ENCODE data around the gene POT1. TPM values are rescaled to one million over a fixed set of nuclear protein-coding genes. Genes with fewer than 3 reads are reported as not detected.

POT1 gene
- total and polyA plus RNA-seq, 2 donors (not counting 3 experiments of a cell fraction or from before 2014, with no cell fraction given) = 11.1 to 22.4 TPM

DNA sequence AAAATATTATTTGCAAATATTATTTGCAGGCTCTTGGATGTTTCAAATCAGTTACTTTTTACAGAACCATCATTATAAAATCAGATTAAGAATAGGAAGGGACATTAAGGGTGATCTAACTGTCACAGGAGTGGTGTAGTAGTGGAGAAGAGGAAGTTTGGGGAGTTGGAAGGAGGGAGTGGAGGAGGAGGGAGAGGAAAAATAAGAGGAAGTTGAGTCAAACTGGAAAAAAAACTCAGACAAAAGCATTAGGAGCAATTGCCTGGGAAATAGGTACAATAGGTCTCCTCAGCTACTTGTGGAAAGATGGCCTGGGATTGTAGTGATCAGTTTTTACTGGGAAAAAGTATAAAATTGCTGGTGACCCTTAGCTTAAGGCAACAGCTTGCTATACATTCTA, 86.3 kb downstream of the POT1 start:
- Histone ChIP-seq H3K36me3 (ENCODE audit: control insufficient read depth in 2 of 2, extremely low read depth in 1 of 2, insufficient read depth in 2 of 2, low read length in 2 of 2) (peaks cover 0 to 4% of the 10 kb centered on the region in 2 experiments), H3K4me1 (ENCODE audit: control insufficient read depth, extremely low read depth, insufficient read depth, low read length) (peaks cover 17% of the 10 kb centered on the region)

GRCh38 chr7:124840435-124840834, 89.2 kb downstream of the POT1 start:
- CTCF ChIA-PET = interaction anchor here (0.6 to 5.8 kb wide), 9 partner anchors 12 to 968 kb away, joined by 3 to 41 read pairs (median 4); no protein-coding TSS in a partner anchor
- no peak for FAIRE-seq

More for the DNA sequence above, 86.3 kb downstream of the POT1 start:
- no peaks in the 10 kb centered on the region for H3K9me3 ChIP-seq (replicated peaks; ENCODE audit: control insufficient read depth, insufficient read depth, low read length)
- H3K4me3 ChIP-seq (replicated peaks in 1 of 3; ENCODE audit: insufficient read depth in 1 of 3, low read depth in 1 of 3, low read length in 3 of 3) = no peak overlapping the region
- H3K27ac ChIP-seq (ENCODE audit: insufficient read depth, low read depth, low read length) = peak overlapping the region; percentile 32
- peak; percentile 56 for DNase-seq (ENCODE audit: low read depth, low spot score)
- dilution Hi-C loops (cut with MboI; ENCODE audit: extremely low pct_ligation_motif_present, low sequenced_read_pairs) (no loop called here), intact Hi-C loops (cut with micrococcal nuclease) (loop anchor here (5.0 to 10.0 kb wide), 4 partner anchors 56 to 969 kb away; no protein-coding TSS in a partner anchor)
- no peaks in the 10 kb centered on the region for H3K9me1 ChIP-seq (replicated peaks; ENCODE audit: control insufficient read depth, extremely low read depth, insufficient read depth, low read length)
- no peak overlapping the region for H3K9ac ChIP-seq (replicated peaks; ENCODE audit: extremely low read depth, insufficient read depth, low read length)
- H3K4me2 ChIP-seq (ENCODE audit: insufficient read depth, low read length) = peak overlapping the region; percentile 21
- ChIA-PET CTCF (interaction anchor here (0.9 to 5.8 kb wide), 4 partner anchors 10 to 742 kb away, joined by 4 to 41 read pairs (median 6); no protein-coding TSS in a partner anchor), POLR2A (no interaction called here)
- H2AFZ ChIP-seq (ENCODE audit: low read depth, low read length) = no peak overlapping the region
- BruUV-seq (replicated peaks) = no TSS peak
- no peak for FAIRE-seq
- H4K20me1 ChIP-seq (replicated peaks; ENCODE audit: control insufficient read depth, extremely low read depth, insufficient read depth, low read length) = no peaks in the 10 kb centered on the region
- TF ChIP-seq POLR2A (IDR thresholded peaks at IDR 0.05; ENCODE audit: low read depth, low read length) (no peak), FOS (IDR thresholded peaks at IDR 0.05; ENCODE audit: borderline replicate concordance, insufficient read depth, low read length) (peak; percentile 31), EZH2 (IDR thresholded peaks at IDR 0.05; ENCODE audit: borderline replicate concordance, low read depth, low read length, severe bottlenecking) (no peak)
- no peaks in the 10 kb centered on the region for H3K27me3 ChIP-seq (ENCODE audit: control insufficient read depth in 2 of 2, insufficient read depth in 2 of 2, low read length in 2 of 2)
- no peaks in the 10 kb centered on the region for H3K79me2 ChIP-seq (ENCODE audit: control insufficient read depth, insufficient read depth, low read length)

More at GRCh38 chr7:124840435-124840834, 89.2 kb downstream of the POT1 start:
- Histone ChIP-seq H3K27me3 (ENCODE audit: control insufficient read depth in 2 of 2, insufficient read depth in 2 of 2, low read length in 2 of 2) (no peaks in the 10 kb centered on the region), H3K4me2 (ENCODE audit: insufficient read depth, low read length) (peak overlapping the region; percentile 24), H3K9me3 (replicated peaks; ENCODE audit: control insufficient read depth, insufficient read depth, low read length) (no peaks in the 10 kb centered on the region), H3K79me2 (ENCODE audit: control insufficient read depth, insufficient read depth, low read length) (no peaks in the 10 kb centered on the region), H3K27ac (ENCODE audit: insufficient read depth, low read depth, low read length) (no peak overlapping the region), H2AFZ (ENCODE audit: low read depth, low read length) (no peak overlapping the region), H3K4me3 (replicated peaks in 1 of 3; ENCODE audit: insufficient read depth in 1 of 3, low read depth in 1 of 3, low read length in 3 of 3) (no peak overlapping the region), H3K4me1 (ENCODE audit: control insufficient read depth, extremely low read depth, insufficient read depth, low read length) (peaks cover 17% of the 10 kb centered on the region), H4K20me1 (replicated peaks; ENCODE audit: control insufficient read depth, extremely low read depth, insufficient read depth, low read length) (no peaks in the 10 kb centered on the region), H3K36me3 (ENCODE audit: control insufficient read depth in 2 of 2, extremely low read depth in 1 of 2, insufficient read depth in 2 of 2, low read length in 2 of 2) (no peaks in the 10 kb centered on the region), H3K9ac (replicated peaks; ENCODE audit: extremely low read depth, insufficient read depth, low read length) (no peak overlapping the region), H3K9me1 (replicated peaks; ENCODE audit: control insufficient read depth, extremely low read depth, insufficient read depth, low read length) (no peaks in the 10 kb centered on the region)
- POLR2A ChIA-PET = no interaction called here
- TF ChIP-seq, protein P1, sequence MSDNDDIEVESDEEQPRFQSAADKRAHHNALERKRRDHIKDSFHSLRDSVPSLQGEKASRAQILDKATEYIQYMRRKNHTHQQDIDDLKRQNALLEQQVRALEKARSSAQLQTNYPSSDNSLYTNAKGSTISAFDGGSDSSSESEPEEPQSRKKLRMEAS (IDR thresholded peaks at IDR 0.05; ENCODE audit: insufficient read depth, insufficient read length) = no peak
- TF ChIP-seq CTCF (IDR thresholded peaks at IDR 0.05; ENCODE audit: extremely low read depth in 1 of 2, insufficient read depth in 1 of 2, low read depth in 1 of 2, low read length in 2 of 2) (peak in 1 of 2 donors; percentile 5), GATA2 (IDR thresholded peaks at IDR 0.05; ENCODE audit: insufficient read depth, insufficient read length, low read depth, low read length) (no peak), JUN (IDR thresholded peaks at IDR 0.05; ENCODE audit: borderline replicate concordance, insufficient read depth, insufficient read length, low read depth) (no peak)
- no TSS peak for BruUV-seq (replicated peaks)
- peak; percentile 74 for DNase-seq (ENCODE audit: low read depth, low spot score)
- intact Hi-C loops (cut with micrococcal nuclease) = loop anchor here (1.0 to 10.0 kb wide), 6 partner anchors 53 to 1044 kb away; no protein-coding TSS in a partner anchor
- dilution Hi-C loops (cut with MboI; ENCODE audit: extremely low pct_ligation_motif_present, low sequenced_read_pairs) = no loop called here
